ENCODE measurements around the gene PROCA1. TPM values are rescaled to one million over a fixed set of nuclear protein-coding genes. Genes with fewer than 3 reads are reported as not detected.
A peak's percentile ranks its signal among the peaks of the same experiment; 100 is the strongest.

PROCA1 gene
- total and polyA plus RNA-seq, 9 of the 15 experiments (the other 6 are each of a cell fraction or from before 2014, with no cell fraction given), result 0.78 to 16.2 (median 5.6) TPM

- TF ChIP-seq CREB3 (tag; conservative IDR thresholded peaks at IDR 0.05; ENCODE audit: low read depth), result no peak
- TF ChIP-seq TAF1 (IDR thresholded peaks at IDR 0.05; ENCODE audit: control insufficient read depth, extremely low read depth, insufficient read depth, low read length, severe bottlenecking), result no peak
- no peak for TF ChIP-seq STAG1 (CRISPR knock-in tag; IDR thresholded peaks at IDR 0.05; ENCODE audit: borderline replicate concordance)
- 0 out of 2 replicates have a peak, but pooled peaks have one; percentile 2 for TF ChIP-seq ZFPM2 (CRISPR knock-in tag; IDR thresholded peaks at IDR 0.05)
- no peak for TF ChIP-seq WHSC1 (IDR thresholded peaks at IDR 0.05; ENCODE audit: low read length)
- TF ChIP-seq MTA1 (IDR thresholded peaks at IDR 0.05; ENCODE audit: borderline replicate concordance), result no peak
- peak; percentile 42 for TF ChIP-seq ETV5 (CRISPR knock-in tag; IDR thresholded peaks at IDR 0.05; ENCODE audit: low read depth)
- 0 out of 2 replicates have a peak, but pooled peaks have one; percentile 3 for TF ChIP-seq CBFB (CRISPR knock-in tag; IDR thresholded peaks at IDR 0.05)
- no peak for TF ChIP-seq ZBTB5 (IDR thresholded peaks at IDR 0.05)
- no peak for TF ChIP-seq ZNF324 (CRISPR knock-in tag; IDR thresholded peaks at IDR 0.05)
- 0 out of 2 replicates have a peak, but pooled peaks have one; percentile 77 for TF ChIP-seq TARDBP (IDR thresholded peaks at IDR 0.05)
- no peak for TF ChIP-seq GABPA (tag; conservative IDR thresholded peaks at IDR 0.05; ENCODE audit: low read depth)
- no peak for TF ChIP-seq MEF2A (IDR thresholded peaks at IDR 0.05; ENCODE audit: control insufficient read depth, low read depth, low read length)
- no peak for TF ChIP-seq FUS (optimal IDR thresholded peaks at IDR 0.05; ENCODE audit: low read depth, low read length)
- TF ChIP-seq NFIX (CRISPR knock-in tag; IDR thresholded peaks at IDR 0.05; ENCODE audit: low read depth), result no peak
- TF ChIP-seq PYGO2 (tag; IDR thresholded peaks at IDR 0.05), result no peak
- TF ChIP-seq ZEB2 (IDR thresholded peaks at IDR 0.05), result no peak
- peak in 1 of 2 experiments; percentile 30; a peak in 1 of 4 replicates for TF ChIP-seq FOXK2 (conservative IDR thresholded peaks at IDR 0.05 in 1 of 2, IDR thresholded peaks at IDR 0.05 in 1 of 2; ENCODE audit: low read depth in 2 of 2)
- TF ChIP-seq RBM39 (optimal IDR thresholded peaks at IDR 0.05; ENCODE audit: low read depth, low read length), result no peak
- no peak for TF ChIP-seq L3MBTL2 (IDR thresholded peaks at IDR 0.05)
- no peak for TF ChIP-seq ZNF717 (CRISPR knock-in tag; IDR thresholded peaks at IDR 0.05)
- TF ChIP-seq IRF2 (CRISPR knock-in tag; IDR thresholded peaks at IDR 0.05), result no peak
- TF ChIP-seq ZNF280A (IDR thresholded peaks at IDR 0.05; ENCODE audit: low read depth, partially characterized antibody), result no peak
- no peak for TF ChIP-seq MEIS2 (IDR thresholded peaks at IDR 0.05; ENCODE audit: partially characterized antibody)
- TF ChIP-seq ZNF384 (IDR thresholded peaks at IDR 0.05; ENCODE audit: low read depth, low read length), result no peak
- no peak for TF ChIP-seq IFI16 (CRISPR knock-in tag; IDR thresholded peaks at IDR 0.05)
- TF ChIP-seq SMC3 (conservative IDR thresholded peaks at IDR 0.05; ENCODE audit: insufficient read depth, low read depth, low read length), result no peak
Observed at GRCh38 chr17:28720247-28720996, 8.7 kb upstream of the PROCA1 start (continued).
